Activated naive CD4-positive, alpha-beta T cell treated with anti-CD3 and anti-CD28 coated beads, Interleukin-2, amount 10 ng/mL, durations not matched to agents 7 days and 5 days (primary cell): ENCODE results near the gene PDE4B.

ENCODE experiments used
- CTCF ChIA-PET: fragments of 350-600 bp; sonication (Branson Sonifier 250); formaldehyde crosslinking; loops from one replicate; lab custom pipeline; 2021; ENCODE audit warnings: antibody characterized with exemption; lab: Charles Lee
- DNase-seq: peaks from one replicate; pipeline ENCODE4 v3.0.0-alpha.2; 2020
- H3K27ac Mint-ChIP-seq: one replicate; pipeline ENCODE4 v1.8.0; 2021; ENCODE audit warnings: mild to moderate bottlenecking, moderate library complexity, mixed read lengths
- H3K27me3 Mint-ChIP-seq: one replicate; pipeline ENCODE4 v1.8.0; 2021; ENCODE audit warnings: mild to moderate bottlenecking, mixed read lengths
- H3K36me3 Mint-ChIP-seq: one replicate; pipeline ENCODE4 v1.8.0; 2021; ENCODE audit warnings: mixed read lengths
- H3K4me1 Mint-ChIP-seq: one replicate; pipeline ENCODE4 v1.8.0; 2021; ENCODE audit warnings: mixed read lengths
- H3K4me3 Mint-ChIP-seq: one replicate; pipeline ENCODE4 v1.8.0; 2021; ENCODE audit warnings: mild to moderate bottlenecking, moderate library complexity, mixed read lengths
- H3K9me3 Mint-ChIP-seq: one replicate; pipeline ENCODE4 v1.8.0; 2021; ENCODE audit warnings: mixed read lengths

Gene PDE4B

DNA sequence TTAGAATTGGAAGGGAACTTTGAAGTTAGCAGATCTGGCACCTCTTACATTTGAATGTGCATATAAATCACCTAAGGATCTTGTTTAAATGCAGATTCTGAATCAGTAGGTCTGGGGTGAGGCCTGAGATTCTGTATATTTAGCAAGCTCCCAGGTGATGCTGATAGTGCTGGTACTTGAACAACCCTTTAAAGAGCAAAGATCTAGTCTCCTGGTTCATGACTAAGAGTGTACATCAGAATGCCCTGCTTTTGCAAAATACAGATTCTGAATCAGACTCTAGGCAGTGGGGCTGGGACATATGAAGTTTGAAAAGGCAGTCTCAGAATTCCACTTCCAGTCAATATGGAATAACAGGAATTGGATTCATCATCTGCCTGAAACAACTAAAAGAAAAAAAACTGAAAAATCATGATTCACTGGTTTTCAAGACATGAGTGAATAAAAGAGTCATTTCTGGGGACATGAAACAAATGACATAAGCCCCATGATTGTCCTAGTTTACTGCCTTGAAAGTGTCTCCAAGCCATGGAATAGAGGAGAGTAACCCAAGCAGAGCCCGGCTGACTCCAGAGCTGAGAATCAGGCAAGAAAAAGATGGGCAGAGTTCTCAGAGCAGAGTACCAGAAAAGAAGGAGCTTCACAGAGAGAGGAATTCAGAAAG, 591.7 kb downstream of the PDE4B start:
- Mint-ChIP-seq H3K4me3 (no peak overlapping the region), H3K9me3 (peaks cover 39% of the 10 kb centered on the region), H3K27ac (no peak overlapping the region), H3K36me3 (peaks cover 12% of the 10 kb centered on the region), H3K4me1 (peaks cover 14% of the 10 kb centered on the region), H3K27me3 (no peaks in the 10 kb centered on the region)
- CTCF ChIA-PET, result no interaction called here
- DNase-seq, result no peak

DNA sequence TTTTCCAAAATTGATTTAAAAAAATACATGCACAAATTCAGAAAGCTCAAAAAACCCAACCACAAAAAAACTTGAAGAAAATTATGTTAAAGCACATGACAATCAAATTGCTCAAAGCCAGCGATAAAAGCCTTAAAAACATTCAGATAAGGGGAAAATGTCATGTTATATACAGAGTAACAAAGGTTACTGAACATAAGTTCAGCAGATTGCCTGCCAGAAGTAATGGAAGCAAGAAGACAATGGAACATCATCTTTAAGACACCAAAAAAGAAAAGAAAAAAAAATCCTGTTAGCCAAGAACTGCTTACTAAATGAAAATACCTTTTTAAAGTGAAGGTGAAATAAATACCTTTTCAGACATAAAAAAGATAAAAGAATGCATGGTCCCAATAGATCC, 594.0 kb downstream of the PDE4B start:
- H3K4me3 Mint-ChIP-seq, result no peak overlapping the region
- no peak overlapping the region for H3K27ac Mint-ChIP-seq
- H3K36me3 Mint-ChIP-seq, result peaks cover 12% of the 10 kb centered on the region
- no peaks in the 10 kb centered on the region for H3K4me1 Mint-ChIP-seq
- peaks cover 44% of the 10 kb centered on the region for H3K9me3 Mint-ChIP-seq
- CTCF ChIA-PET, result no interaction called here
- no peak for DNase-seq
- H3K27me3 Mint-ChIP-seq, result no peaks in the 10 kb centered on the region

- peaks cover 8% of the 10 kb centered on the region for H3K36me3 Mint-ChIP-seq
- no peak for DNase-seq
- H3K27ac Mint-ChIP-seq, result no peak overlapping the region
- H3K27me3 Mint-ChIP-seq, result no peaks in the 10 kb centered on the region
- CTCF ChIA-PET, result no interaction called here
- H3K4me1 Mint-ChIP-seq, result no peaks in the 10 kb centered on the region
- peaks cover 29% of the 10 kb centered on the region for H3K9me3 Mint-ChIP-seq
- no peak overlapping the region for H3K4me3 Mint-ChIP-seq
These were observed 596.2 kb downstream of the PDE4B start for GRCh38 chr1:66388913-66389312.

- Mint-ChIP-seq H3K4me3 (no peak overlapping the region), H3K36me3 (no peaks in the 10 kb centered on the region), H3K4me1 (peaks cover 2% of the 10 kb centered on the region), H3K27ac (no peak overlapping the region), H3K27me3 (no peaks in the 10 kb centered on the region), H3K9me3 (peaks cover 8% of the 10 kb centered on the region)
- no peak for DNase-seq
- CTCF ChIA-PET, result interaction anchor here (1.1 to 1.2 kb wide), 2 partner anchors 18 to 43 kb away, joined by 3 read pairs; no protein-coding TSS in a partner anchor
These were observed 601.0 kb downstream of the PDE4B start for GRCh38 chr1:66393586-66394287.

DNA sequence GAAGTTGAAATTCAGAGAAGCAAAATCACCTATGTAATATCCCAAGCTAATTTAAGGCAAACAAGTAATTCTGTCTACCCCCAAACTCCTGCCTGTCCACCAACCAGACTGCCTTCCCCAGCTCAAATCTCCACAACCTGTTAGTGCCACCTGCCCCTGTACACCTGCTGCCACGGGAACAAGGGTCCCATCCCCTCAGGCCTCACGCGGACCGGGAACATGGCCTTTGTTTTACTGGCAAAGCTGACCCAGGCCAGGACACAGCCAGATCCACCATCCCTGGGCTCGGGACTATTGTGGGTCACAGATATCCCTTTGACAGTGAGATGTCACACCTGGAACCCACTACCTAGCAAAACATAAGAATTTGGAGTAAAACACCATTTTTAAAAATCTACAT, 601.9 kb downstream of the PDE4B start:
- CTCF ChIA-PET, result interaction anchor here (1.1 to 1.2 kb wide), 2 partner anchors 19 to 42 kb away, joined by 3 read pairs; no protein-coding TSS in a partner anchor
- DNase-seq, result no peak
- H3K4me1 Mint-ChIP-seq, result peaks cover 5% of the 10 kb centered on the region
- H3K9me3 Mint-ChIP-seq, result peaks cover 7% of the 10 kb centered on the region
- no peak overlapping the region for H3K4me3 Mint-ChIP-seq
- H3K36me3 Mint-ChIP-seq, result no peaks in the 10 kb centered on the region
- H3K27ac Mint-ChIP-seq, result no peak overlapping the region
- H3K27me3 Mint-ChIP-seq, result no peaks in the 10 kb centered on the region

- CTCF ChIA-PET, result interaction anchor here (1.1 kb wide), 1 partner anchor 41 kb away, joined by 3 read pairs; no protein-coding TSS in a partner anchor
These were observed 602.7 kb downstream of the PDE4B start for GRCh38 chr1:66395202-66396061.

DNA sequence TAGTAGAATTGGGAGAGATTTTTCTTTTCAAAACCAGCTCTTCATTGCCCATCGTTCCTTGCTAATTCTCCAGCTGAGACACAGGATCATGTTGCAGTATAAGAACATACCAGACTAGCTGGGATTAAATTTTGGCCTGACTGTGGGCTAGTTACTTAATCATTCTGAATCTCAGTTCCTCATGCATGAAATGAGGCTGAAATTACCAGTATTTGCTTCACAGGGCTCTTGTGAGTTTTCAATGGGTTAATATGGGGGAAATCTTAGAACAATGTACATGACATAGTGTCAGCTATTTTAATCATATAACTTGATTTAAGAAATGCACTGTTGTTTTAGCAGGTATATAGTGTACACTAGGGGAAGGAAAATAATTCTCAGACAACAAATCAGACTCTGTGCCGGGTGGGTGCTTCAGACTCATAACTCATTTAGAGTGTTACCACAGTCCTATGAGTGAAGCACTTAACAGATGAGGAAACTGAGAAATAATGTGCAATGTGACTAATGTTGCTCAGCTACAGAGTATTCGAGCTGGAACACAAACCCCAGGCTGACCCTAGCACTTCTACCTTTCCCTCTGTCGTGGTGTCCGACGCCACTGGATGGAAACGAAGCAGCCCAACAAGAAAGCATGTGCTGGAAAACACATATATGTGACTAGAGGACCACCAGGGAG, 603.7 kb downstream of the PDE4B start:
- no peak for DNase-seq
- Mint-ChIP-seq H3K4me1 (peaks cover 21% of the 10 kb centered on the region), H3K4me3 (no peak overlapping the region), H3K27me3 (no peaks in the 10 kb centered on the region), H3K9me3 (no peaks in the 10 kb centered on the region), H3K36me3 (no peaks in the 10 kb centered on the region), H3K27ac (no peak overlapping the region)
- CTCF ChIA-PET, result no interaction called here

More at GRCh38 chr1:66395202-66396061, 602.7 kb downstream of the PDE4B start:
- Mint-ChIP-seq H3K36me3 (no peaks in the 10 kb centered on the region), H3K4me3 (no peak overlapping the region), H3K27ac (no peak overlapping the region), H3K27me3 (no peaks in the 10 kb centered on the region), H3K9me3 (peaks cover 3% of the 10 kb centered on the region), H3K4me1 (peaks cover 12% of the 10 kb centered on the region)
- DNase-seq, result no peak

DNA sequence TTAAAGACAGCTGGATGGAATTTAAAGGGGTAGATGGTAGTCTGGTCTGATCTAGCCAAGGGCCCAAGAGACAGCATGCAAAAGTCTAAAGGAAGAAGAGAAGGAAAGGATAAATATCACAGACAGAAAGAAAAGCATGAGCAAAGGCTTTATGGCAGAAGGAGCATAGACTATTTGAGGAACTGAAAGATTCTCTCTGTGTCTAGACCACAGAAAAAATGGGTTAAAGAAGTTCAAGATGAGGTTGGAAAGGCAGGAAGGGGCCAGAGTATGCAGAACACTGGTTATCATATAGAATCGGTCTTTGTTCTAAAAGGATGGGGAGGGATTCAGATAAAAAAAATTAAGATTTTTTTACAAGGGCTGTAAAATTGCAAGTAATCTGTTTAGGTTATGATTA, 604.5 kb downstream of the PDE4B start:
- CTCF ChIA-PET, result no interaction called here
- no peaks in the 10 kb centered on the region for H3K36me3 Mint-ChIP-seq
- no peaks in the 10 kb centered on the region for H3K27me3 Mint-ChIP-seq
- no peak overlapping the region for H3K27ac Mint-ChIP-seq
- no peaks in the 10 kb centered on the region for H3K9me3 Mint-ChIP-seq
- H3K4me1 Mint-ChIP-seq, result peaks cover 23% of the 10 kb centered on the region
- H3K4me3 Mint-ChIP-seq, result no peak overlapping the region
- no peak for DNase-seq

- no peaks in the 10 kb centered on the region for H3K9me3 Mint-ChIP-seq
- H3K27me3 Mint-ChIP-seq, result no peaks in the 10 kb centered on the region
- CTCF ChIA-PET, result interaction anchor here (0.6 to 1.0 kb wide), 3 partner anchors 14 to 267 kb away, joined by 3 to 5 read pairs (median 4); no protein-coding TSS in a partner anchor
- H3K4me1 Mint-ChIP-seq, result peaks cover 23% of the 10 kb centered on the region
- no peak overlapping the region for H3K27ac Mint-ChIP-seq
- no peaks in the 10 kb centered on the region for H3K36me3 Mint-ChIP-seq
- DNase-seq, result no peak
- H3K4me3 Mint-ChIP-seq, result no peak overlapping the region
These were observed 607.3 kb downstream of the PDE4B start for GRCh38 chr1:66399888-66400529.

GRCh38 chr1:66400660-66401059, 608.0 kb downstream of the PDE4B start:
- DNase-seq, result no peak
- no peak overlapping the region for H3K27ac Mint-ChIP-seq
- CTCF ChIA-PET, result no interaction called here
- no peaks in the 10 kb centered on the region for H3K36me3 Mint-ChIP-seq
- no peaks in the 10 kb centered on the region for H3K27me3 Mint-ChIP-seq
- H3K4me3 Mint-ChIP-seq, result no peak overlapping the region
- H3K4me1 Mint-ChIP-seq, result peaks cover 23% of the 10 kb centered on the region
- H3K9me3 Mint-ChIP-seq, result no peaks in the 10 kb centered on the region

DNA sequence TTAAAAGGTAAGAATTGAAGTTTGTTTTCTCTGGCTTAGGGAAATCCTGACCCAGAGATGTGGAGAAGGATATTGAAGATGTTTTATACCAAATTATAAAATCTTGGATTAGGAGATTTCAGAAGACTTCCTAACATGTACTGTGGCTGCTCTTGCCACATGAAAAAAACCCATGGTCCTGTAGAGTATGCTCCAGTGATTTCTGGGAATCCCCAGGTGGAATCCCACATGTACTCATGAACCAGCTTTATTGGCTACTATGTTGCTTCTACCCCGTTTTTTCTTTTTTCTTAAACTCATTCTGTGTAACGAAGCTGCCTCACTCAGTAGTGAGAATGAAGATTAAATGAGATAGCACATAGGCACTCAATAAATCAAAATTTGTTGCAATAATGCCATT, 608.5 kb downstream of the PDE4B start:
- Mint-ChIP-seq H3K36me3 (no peaks in the 10 kb centered on the region), H3K4me3 (no peak overlapping the region), H3K27ac (no peak overlapping the region), H3K9me3 (no peaks in the 10 kb centered on the region), H3K4me1 (peaks cover 23% of the 10 kb centered on the region), H3K27me3 (no peaks in the 10 kb centered on the region)
- DNase-seq, result no peak
- CTCF ChIA-PET, result interaction anchor here (1.6 to 2.5 kb wide), 2 partner anchors 31 to 35 kb away, joined by 4 to 7 read pairs; no protein-coding TSS in a partner anchor

DNA sequence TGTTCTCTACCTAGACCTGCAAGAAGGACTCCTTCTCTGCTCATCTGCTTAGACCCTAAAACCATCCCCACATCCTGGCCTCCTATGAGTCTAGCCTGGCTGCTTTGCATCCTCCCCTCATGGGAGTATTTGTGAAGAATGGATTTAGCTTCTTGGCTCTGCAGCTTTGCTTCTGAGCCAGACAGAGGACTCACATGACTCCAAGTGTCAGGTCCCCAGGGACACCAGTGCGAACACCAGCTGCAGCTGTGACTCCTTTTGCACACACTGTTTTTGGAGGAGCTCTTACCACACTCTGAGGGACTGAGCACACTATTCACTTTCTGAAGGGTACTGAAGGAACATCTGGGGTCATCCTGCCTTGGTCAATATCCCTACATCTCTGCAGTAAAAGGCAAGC, 609.5 kb downstream of the PDE4B start:
- no peak overlapping the region for H3K4me3 Mint-ChIP-seq
- no peaks in the 10 kb centered on the region for H3K36me3 Mint-ChIP-seq

DNA sequence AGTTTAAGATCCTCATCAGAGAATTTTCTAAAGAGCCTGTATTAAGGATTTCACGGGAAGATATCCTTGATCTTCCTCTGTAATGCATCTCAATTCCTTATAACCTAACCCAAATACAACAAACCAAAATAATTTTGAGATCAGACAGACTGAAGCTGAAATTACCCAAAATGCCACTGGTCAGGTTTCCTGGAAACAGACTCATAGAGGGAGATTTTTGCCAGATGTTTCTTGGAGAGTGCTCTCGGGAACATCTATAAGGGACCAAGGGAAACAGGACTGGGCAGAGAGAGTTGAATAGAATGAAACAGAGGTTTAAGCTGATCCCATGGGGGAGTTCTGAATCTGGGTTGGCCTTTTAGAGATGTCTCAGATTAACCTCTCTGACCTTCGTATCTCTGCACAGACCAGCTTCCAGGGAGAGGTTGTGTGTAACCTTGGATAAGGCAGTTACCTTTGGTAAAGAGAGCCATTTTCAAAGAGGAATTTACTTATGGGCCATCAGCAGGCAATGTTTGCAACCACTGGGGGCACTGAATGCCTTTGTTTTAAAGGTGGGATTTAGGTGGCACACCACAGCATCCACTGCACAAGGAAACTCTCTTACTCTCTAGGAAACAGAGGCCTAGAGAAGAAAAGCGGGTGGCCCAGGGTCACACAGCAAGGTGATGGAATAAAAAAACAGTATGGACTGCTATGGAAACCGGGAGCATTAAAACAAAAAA, 610.5 kb downstream of the PDE4B start:
- no peak for DNase-seq
- no peak overlapping the region for H3K27ac Mint-ChIP-seq
- CTCF ChIA-PET, result interaction anchor here (0.7 to 2.5 kb wide), 2 partner anchors 33 to 61 kb away, joined by 3 to 7 read pairs; no protein-coding TSS in a partner anchor

More for the DNA sequence above, 609.5 kb downstream of the PDE4B start:
- no peak for DNase-seq
- H3K9me3 Mint-ChIP-seq, result no peaks in the 10 kb centered on the region
- no peaks in the 10 kb centered on the region for H3K27me3 Mint-ChIP-seq
- CTCF ChIA-PET, result interaction anchor here (0.7 to 2.5 kb wide), 3 partner anchors 32 to 60 kb away, joined by 3 to 7 read pairs (median 4); no protein-coding TSS in a partner anchor
- peaks cover 23% of the 10 kb centered on the region for H3K4me1 Mint-ChIP-seq
- H3K27ac Mint-ChIP-seq, result no peak overlapping the region

More for the DNA sequence above, 610.5 kb downstream of the PDE4B start:
- Mint-ChIP-seq H3K4me3 (no peak overlapping the region), H3K36me3 (peaks cover under 1% of the 10 kb centered on the region), H3K9me3 (peaks cover under 1% of the 10 kb centered on the region), H3K4me1 (peaks cover 23% of the 10 kb centered on the region), H3K27me3 (no peaks in the 10 kb centered on the region)
